SK-N-SH (cell line): ENCODE measurements around the gene ZC2HC1C. TPM values are rescaled to one million over a fixed set of nuclear protein-coding genes. Genes with fewer than 3 reads are reported as not detected.

Source experiments
- CTCF ChIA-PET: fragments of 300-600, 350-600 bp; formaldehyde crosslinking; extraction: SDS; loops from one replicate; lab custom pipeline; 2021; lab: Yijun Ruan, JAX
- POLR2A ChIA-PET: fragments of 350-600 bp; sonication (Branson Sonifier 250); formaldehyde crosslinking; extraction: SDS; loops from one replicate; lab custom pipeline; 2020; ENCODE audit warnings: antibody characterized with exemption, inconsistent platforms; lab: Yijun Ruan, JAX
- DNase-seq: peaks from one replicate; pipeline ENCODE4 v3.0.0; 2012
- H2AFZ ChIP-seq: fragments of 200-600 bp; sonication (generic); 2 replicates; pipeline ENCODE4 v1.8.1; 2016; ENCODE audit warnings: antibody characterized with exemption, mild to moderate bottlenecking, low read depth
- H3F3A ChIP-seq: fragments of 200-600 bp; sonication (generic); replicated peaks from 2 replicates; pipeline ENCODE3; 2016; ENCODE audit warnings: antibody characterized with exemption, mild to moderate bottlenecking; ENCODE audit not compliant: insufficient read depth
- H3K27ac ChIP-seq, 2 experiments: fragments of 200-500 bp in 1 of 2; fragments of 200-600 bp in 1 of 2; sonication (Bioruptor generic) in 1 of 2; sonication (generic), shearing (Covaris generic) in 1 of 2; 2 replicates each; pipeline versions ENCODE4 v1.5.1 to v1.6.1; 2014 to 2016; ENCODE audit warnings: low read depth in 2 of 2, inconsistent platforms in 1 of 2, low read length in 1 of 2, mild to moderate bottlenecking in 1 of 2, mixed read lengths in 1 of 2
- H3K27me3 ChIP-seq: fragments of 200-600 bp; sonication (generic), shearing (Covaris generic); 2 replicates; pipeline ENCODE4 v1.6.1; 2016; ENCODE audit warnings: mixed run types; ENCODE audit not compliant: insufficient read depth
- H3K36me3 ChIP-seq, 2 experiments: fragments of 200-500 bp in 1 of 2; fragments of 200-600 bp in 1 of 2; sonication (Bioruptor generic) in 1 of 2; sonication (generic) in 1 of 2; replicated peaks in 1 of 2; 2 replicates each; pipeline versions ENCODE3 to v1.5.1; 2014 to 2016; ENCODE audit warnings: low read length in 1 of 2, mild to moderate bottlenecking in 1 of 2; ENCODE audit not compliant: insufficient read depth in 2 of 2, control insufficient read depth in 1 of 2
- H3K4me1 ChIP-seq, 2 experiments: fragments of 200-500 bp in 1 of 2; fragments of 200-600 bp in 1 of 2; sonication (Bioruptor generic) in 1 of 2; sonication (generic), shearing (Covaris generic) in 1 of 2; 2 replicates each; pipeline versions ENCODE4 v1.5.1 to v1.6.1; 2014 to 2016; ENCODE audit warnings: low read depth in 1 of 2, low read length in 1 of 2, mixed run types in 1 of 2; ENCODE audit not compliant: insufficient read depth in 2 of 2, control insufficient read depth in 1 of 2
- H3K4me2 ChIP-seq: fragments of 200-600 bp; sonication (generic), shearing (Covaris generic); 2 replicates; pipeline ENCODE4 v1.6.1; 2017; ENCODE audit warnings: mixed run types
- H3K4me3 ChIP-seq, 2 experiments: fragments of 200-500 bp in 1 of 2; fragments of 200-600 bp in 1 of 2; sonication (Bioruptor generic) in 1 of 2; sonication (generic), shearing (Covaris generic) in 1 of 2; 2 replicates each; pipeline versions ENCODE4 v1.5.1 to v1.8.1; 2014 to 2016; ENCODE audit warnings: low read depth in 2 of 2, inconsistent platforms in 1 of 2, low read length in 1 of 2, mild to moderate bottlenecking in 1 of 2, mixed read lengths in 1 of 2, moderate library complexity in 1 of 2
- H3K79me2 ChIP-seq: fragments of 200-600 bp; sonication (generic); 2 replicates; pipeline ENCODE4 v1.8.1; 2017; ENCODE audit warnings: mild to moderate bottlenecking; ENCODE audit not compliant: insufficient read depth
- H3K9ac ChIP-seq: fragments of 200-600 bp; sonication (generic); 2 replicates; pipeline ENCODE4 v1.6.1; 2017; ENCODE audit warnings: mixed run types
- H3K9me2 ChIP-seq: fragments of 200-600 bp; sonication (generic); 2 replicates; pipeline ENCODE4 v1.6.1; 2017; ENCODE audit warnings: mixed run types
- H3K9me3 ChIP-seq: fragments of 200-600 bp; sonication (generic); 2 replicates; pipeline ENCODE4 v1.6.1; 2017; ENCODE audit warnings: mixed run types, mild to moderate bottlenecking, moderate library complexity
- H4K20me1 ChIP-seq: fragments of 200-600 bp; sonication (generic); 2 replicates; pipeline ENCODE4 v1.6.1; 2017; ENCODE audit warnings: mild to moderate bottlenecking, mixed run types; ENCODE audit not compliant: insufficient read depth
- CHD2 ChIP-seq: fragments of 150-350 bp; IDR thresholded peaks from 2 replicates; pipeline ENCODE4 v1.6.1; 2018; ENCODE audit warnings: low read length; ENCODE audit not compliant: partially characterized antibody
- EP300 ChIP-seq, 2 experiments: IDR thresholded peaks; 2 replicates each; pipeline versions ENCODE4 v1.4.0 to v1.6.1; 2012; ENCODE audit warnings: borderline replicate concordance in 1 of 2, low read depth in 1 of 2, low read length in 1 of 2
- FOSL2 ChIP-seq: IDR thresholded peaks from 2 replicates; pipeline ENCODE4 v1.4.0; 2012; ENCODE audit warnings: low read depth, mild to moderate bottlenecking, moderate library complexity, borderline replicate concordance
- FOXJ3 ChIP-seq: sonication (generic); formaldehyde crosslinking; IDR thresholded peaks from 2 replicates; pipeline ENCODE4 v1.5.1; 2020; ENCODE audit warnings: mild to moderate bottlenecking, missing genetic modification reagents
- FOXM1 ChIP-seq: IDR thresholded peaks from 2 replicates; pipeline ENCODE4 v1.4.0; 2012; ENCODE audit warnings: low read depth, mild to moderate bottlenecking
- GABPA ChIP-seq: IDR thresholded peaks from 2 replicates; pipeline ENCODE4 v1.4.0; 2012; ENCODE audit warnings: low read depth, mild to moderate bottlenecking
- GATA2 ChIP-seq: sonication (generic); formaldehyde crosslinking; IDR thresholded peaks from 2 replicates; pipeline ENCODE4 v1.5.0; 2020; ENCODE audit warnings: mild to moderate bottlenecking, missing genetic modification reagents
- JUND ChIP-seq: IDR thresholded peaks from 2 replicates; pipeline ENCODE4 v1.4.0; 2012
- MEF2A ChIP-seq: IDR thresholded peaks from 2 replicates; pipeline ENCODE4 v1.4.0; 2012; ENCODE audit warnings: low read depth, borderline replicate concordance
- NFIC ChIP-seq: IDR thresholded peaks from 2 replicates; pipeline ENCODE4 v1.4.0; 2012; ENCODE audit warnings: borderline replicate concordance
- RCOR1 ChIP-seq: fragments of 150-350 bp; IDR thresholded peaks from 2 replicates; pipeline ENCODE4 v1.6.1; 2017; ENCODE audit warnings: antibody characterized with exemption, low read length
- RFX5 ChIP-seq: IDR thresholded peaks from 2 replicates; pipeline ENCODE4 v1.6.1; 2012; ENCODE audit warnings: mild to moderate bottlenecking, improper control_type of control experiment, low read length
- SMC3 ChIP-seq: IDR thresholded peaks from 2 replicates; pipeline ENCODE4 v1.6.1; 2012; ENCODE audit warnings: low read depth, low read length, improper control_type of control experiment
- TAF1 ChIP-seq: IDR thresholded peaks from 2 replicates; pipeline ENCODE4 v1.6.1; 2012; ENCODE audit warnings: low read depth, mild to moderate bottlenecking, low read length, moderate library complexity, borderline replicate concordance
- TCF12 ChIP-seq: IDR thresholded peaks from 2 replicates; pipeline ENCODE4 v1.4.0; 2012
- WGBS: methylation state at CpG from one replicate; pipeline ENCODE4 v1.1.6; 2017; ENCODE audit warnings: low lambda C conversion rate; 5-methylcytosine and 5-hydroxymethylcytosine counted together
- polyA plus RNA-seq, 3 experiments: library from polyadenylated mRNA; depleted of rRNA; stranded (reverse); fragments of >200 nt; gene quantifications; 2 replicates each; pipeline ENCODE4 v1.2.3, GENCODE V29; 2012
- TF ChIP-seq, protein P1 (sequence below): fragments of 200-600 bp; sonication (generic); IDR thresholded peaks from 2 replicates; pipeline ENCODE4 v1.6.1; 2017; ENCODE audit warnings: antibody characterized with exemption, mild to moderate bottlenecking, moderate library complexity
- TF ChIP-seq, protein P2 (sequence below): fragments of 150-350 bp; IDR thresholded peaks from 2 replicates; pipeline ENCODE4 v1.6.1; 2016; ENCODE audit warnings: mild to moderate bottlenecking, low read depth, low read length
- TF ChIP-seq, protein P3 (sequence below): IDR thresholded peaks from 2 replicates; pipeline ENCODE4 v1.4.0; 2012; ENCODE audit warnings: low read depth, borderline replicate concordance
- TF ChIP-seq, protein P4 (sequence below): IDR thresholded peaks from 2 replicates; pipeline ENCODE4 v1.4.0; 2012; ENCODE audit warnings: low read depth, borderline replicate concordance
- TF ChIP-seq, protein P5 (sequence below): fragments of 150-350 bp; IDR thresholded peaks from 2 replicates; pipeline ENCODE4 v1.6.1; 2017; ENCODE audit warnings: antibody characterized with exemption, low read length, low read depth, borderline replicate concordance

ZC2HC1C gene
- polyA plus RNA-seq, 1 of the 3 experiments (the other 2 are of a cell fraction), result 1.2 TPM

DNA sequence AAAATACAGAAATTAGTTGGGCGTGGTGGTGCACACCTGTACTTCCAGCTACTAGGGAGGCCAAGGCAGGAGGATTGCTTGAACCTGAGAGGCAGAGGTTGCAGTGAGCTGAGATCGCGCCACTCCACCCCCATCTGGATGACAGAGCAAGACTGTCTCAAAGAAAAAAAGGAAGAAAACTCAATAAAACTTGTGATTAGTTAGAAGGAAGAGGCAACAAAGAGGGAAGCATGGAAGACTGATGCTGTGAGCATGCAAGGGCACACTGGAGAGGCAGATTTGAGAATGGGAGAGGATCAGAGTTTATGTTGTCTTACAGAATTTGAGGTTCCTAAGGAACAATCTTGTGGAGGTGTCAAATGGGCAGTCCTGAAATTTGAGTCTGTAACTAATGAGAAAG is 2.8 kb upstream of the ZC2HC1C start:
- POLR2A ChIA-PET, result no interaction called here

DNA sequence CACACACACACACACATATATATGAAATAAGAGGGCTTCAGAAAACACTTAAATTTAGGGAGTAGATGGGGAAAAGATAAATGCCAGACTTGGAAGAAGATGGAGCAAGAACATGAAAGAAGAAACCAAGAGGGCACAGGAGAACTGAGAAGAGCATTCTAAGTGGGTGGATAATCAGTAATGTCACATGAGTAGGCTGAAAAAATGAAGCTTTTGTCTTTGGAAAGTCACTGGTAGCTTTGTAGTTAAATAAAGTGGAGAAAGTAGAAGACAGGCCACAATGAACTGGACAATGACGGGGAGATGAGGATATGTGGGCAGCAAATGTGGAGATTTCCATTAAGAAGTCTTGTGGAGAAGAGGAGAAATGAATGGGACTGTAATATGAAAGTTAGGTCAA is 2.2 kb upstream of the ZC2HC1C start:
- no peaks in the 10 kb centered on the region for H4K20me1 ChIP-seq
- H3K27me3 ChIP-seq, result no peaks in the 10 kb centered on the region
- no peak for DNase-seq
- no peaks in the 10 kb centered on the region for H3K36me3 ChIP-seq
- POLR2A ChIA-PET, result no interaction called here
- no peak overlapping the region for H2AFZ ChIP-seq
- peak overlapping the region in 1 of 2 experiments; percentile 4; a peak in 1 of 4 replicates for H3K27ac ChIP-seq
- no peak overlapping the region for H3K4me3 ChIP-seq
- H3K79me2 ChIP-seq, result peaks cover 32% of the 10 kb centered on the region
- H3K9ac ChIP-seq, result no peak overlapping the region
- no peaks in the 10 kb centered on the region for H3K9me2 ChIP-seq
- WGBS, result 95% methylated on average over 1 of the region's 1 CpG
- H3K4me1 ChIP-seq, result peaks cover 0 to 16% of the 10 kb centered on the region in 2 experiments; a peak in 1 of 4 replicates
- peaks cover 11% of the 10 kb centered on the region for H3F3A ChIP-seq
- H3K9me3 ChIP-seq, result no peaks in the 10 kb centered on the region
- CTCF ChIA-PET, result interaction anchor here (0.7 to 1.7 kb wide), 2 partner anchors 9 to 569 kb away, joined by 3 to 4 read pairs; no protein-coding TSS in a partner anchor
- 0 out of 2 replicates have a peak overlapping the region, but pooled peaks have one; percentile 84 for H3K4me2 ChIP-seq
- TF ChIP-seq, protein P1, sequence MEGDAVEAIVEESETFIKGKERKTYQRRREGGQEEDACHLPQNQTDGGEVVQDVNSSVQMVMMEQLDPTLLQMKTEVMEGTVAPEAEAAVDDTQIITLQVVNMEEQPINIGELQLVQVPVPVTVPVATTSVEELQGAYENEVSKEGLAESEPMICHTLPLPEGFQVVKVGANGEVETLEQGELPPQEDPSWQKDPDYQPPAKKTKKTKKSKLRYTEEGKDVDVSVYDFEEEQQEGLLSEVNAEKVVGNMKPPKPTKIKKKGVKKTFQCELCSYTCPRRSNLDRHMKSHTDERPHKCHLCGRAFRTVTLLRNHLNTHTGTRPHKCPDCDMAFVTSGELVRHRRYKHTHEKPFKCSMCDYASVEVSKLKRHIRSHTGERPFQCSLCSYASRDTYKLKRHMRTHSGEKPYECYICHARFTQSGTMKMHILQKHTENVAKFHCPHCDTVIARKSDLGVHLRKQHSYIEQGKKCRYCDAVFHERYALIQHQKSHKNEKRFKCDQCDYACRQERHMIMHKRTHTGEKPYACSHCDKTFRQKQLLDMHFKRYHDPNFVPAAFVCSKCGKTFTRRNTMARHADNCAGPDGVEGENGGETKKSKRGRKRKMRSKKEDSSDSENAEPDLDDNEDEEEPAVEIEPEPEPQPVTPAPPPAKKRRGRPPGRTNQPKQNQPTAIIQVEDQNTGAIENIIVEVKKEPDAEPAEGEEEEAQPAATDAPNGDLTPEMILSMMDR, result no peak
- TF ChIP-seq, protein P2, sequence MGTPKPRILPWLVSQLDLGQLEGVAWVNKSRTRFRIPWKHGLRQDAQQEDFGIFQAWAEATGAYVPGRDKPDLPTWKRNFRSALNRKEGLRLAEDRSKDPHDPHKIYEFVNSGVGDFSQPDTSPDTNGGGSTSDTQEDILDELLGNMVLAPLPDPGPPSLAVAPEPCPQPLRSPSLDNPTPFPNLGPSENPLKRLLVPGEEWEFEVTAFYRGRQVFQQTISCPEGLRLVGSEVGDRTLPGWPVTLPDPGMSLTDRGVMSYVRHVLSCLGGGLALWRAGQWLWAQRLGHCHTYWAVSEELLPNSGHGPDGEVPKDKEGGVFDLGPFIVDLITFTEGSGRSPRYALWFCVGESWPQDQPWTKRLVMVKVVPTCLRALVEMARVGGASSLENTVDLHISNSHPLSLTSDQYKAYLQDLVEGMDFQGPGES, result no peak
- TF ChIP-seq NFIC, result no peak
- TF ChIP-seq, protein P3, sequence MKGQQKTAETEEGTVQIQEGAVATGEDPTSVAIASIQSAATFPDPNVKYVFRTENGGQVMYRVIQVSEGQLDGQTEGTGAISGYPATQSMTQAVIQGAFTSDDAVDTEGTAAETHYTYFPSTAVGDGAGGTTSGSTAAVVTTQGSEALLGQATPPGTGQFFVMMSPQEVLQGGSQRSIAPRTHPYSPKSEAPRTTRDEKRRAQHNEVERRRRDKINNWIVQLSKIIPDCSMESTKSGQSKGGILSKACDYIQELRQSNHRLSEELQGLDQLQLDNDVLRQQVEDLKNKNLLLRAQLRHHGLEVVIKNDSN, result no peak
- TF ChIP-seq, protein P4, sequence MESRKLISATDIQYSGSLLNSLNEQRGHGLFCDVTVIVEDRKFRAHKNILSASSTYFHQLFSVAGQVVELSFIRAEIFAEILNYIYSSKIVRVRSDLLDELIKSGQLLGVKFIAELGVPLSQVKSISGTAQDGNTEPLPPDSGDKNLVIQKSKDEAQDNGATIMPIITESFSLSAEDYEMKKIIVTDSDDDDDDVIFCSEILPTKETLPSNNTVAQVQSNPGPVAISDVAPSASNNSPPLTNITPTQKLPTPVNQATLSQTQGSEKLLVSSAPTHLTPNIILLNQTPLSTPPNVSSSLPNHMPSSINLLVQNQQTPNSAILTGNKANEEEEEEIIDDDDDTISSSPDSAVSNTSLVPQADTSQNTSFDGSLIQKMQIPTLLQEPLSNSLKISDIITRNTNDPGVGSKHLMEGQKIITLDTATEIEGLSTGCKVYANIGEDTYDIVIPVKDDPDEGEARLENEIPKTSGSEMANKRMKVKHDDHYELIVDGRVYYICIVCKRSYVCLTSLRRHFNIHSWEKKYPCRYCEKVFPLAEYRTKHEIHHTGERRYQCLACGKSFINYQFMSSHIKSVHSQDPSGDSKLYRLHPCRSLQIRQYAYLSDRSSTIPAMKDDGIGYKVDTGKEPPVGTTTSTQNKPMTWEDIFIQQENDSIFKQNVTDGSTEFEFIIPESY, result no peak
- no peak for TF ChIP-seq TAF1
- TF ChIP-seq JUND, result no peak
- TF ChIP-seq, protein P5, sequence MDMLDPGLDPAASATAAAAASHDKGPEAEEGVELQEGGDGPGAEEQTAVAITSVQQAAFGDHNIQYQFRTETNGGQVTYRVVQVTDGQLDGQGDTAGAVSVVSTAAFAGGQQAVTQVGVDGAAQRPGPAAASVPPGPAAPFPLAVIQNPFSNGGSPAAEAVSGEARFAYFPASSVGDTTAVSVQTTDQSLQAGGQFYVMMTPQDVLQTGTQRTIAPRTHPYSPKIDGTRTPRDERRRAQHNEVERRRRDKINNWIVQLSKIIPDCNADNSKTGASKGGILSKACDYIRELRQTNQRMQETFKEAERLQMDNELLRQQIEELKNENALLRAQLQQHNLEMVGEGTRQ, result no peak

More for the DNA sequence above, 2.8 kb upstream of the ZC2HC1C start:
- Histone ChIP-seq H3K9ac (no peak overlapping the region), H3K4me3 (no peak overlapping the region), H3F3A (peaks cover 11% of the 10 kb centered on the region), H3K79me2 (peaks cover 37% of the 10 kb centered on the region), H3K4me1 (peaks cover 0 to 16% of the 10 kb centered on the region in 2 experiments; a peak in 1 of 4 replicates), H4K20me1 (no peaks in the 10 kb centered on the region), H3K9me2 (no peaks in the 10 kb centered on the region), H3K27ac (no peak overlapping the region), H3K9me3 (no peaks in the 10 kb centered on the region), H3K27me3 (no peaks in the 10 kb centered on the region), H3K4me2 (no peak overlapping the region), H3K36me3 (no peaks in the 10 kb centered on the region), H2AFZ (no peak overlapping the region)
- no peak for DNase-seq
- TF ChIP-seq FOSL2, result no peak
- TF ChIP-seq CHD2, result no peak
- no peak for TF ChIP-seq SMC3
- TF ChIP-seq, protein P4, result no peak
- TF ChIP-seq RCOR1, result no peak
- no peak for TF ChIP-seq FOXM1
- TF ChIP-seq MEF2A, result no peak
- TF ChIP-seq GABPA, result no peak
- no peak for TF ChIP-seq TCF12
- TF ChIP-seq FOXJ3, result no peak
- TF ChIP-seq, protein P5, result no peak
- no peak for TF ChIP-seq RFX5
- no peak for TF ChIP-seq GATA2 (CRISPR knock-in tag)
- TF ChIP-seq EP300 (IDR thresholded peaks at IDR 0.05; ENCODE audit: borderline replicate concordance in 1 of 2, low read depth in 1 of 2, low read length in 1 of 2), result no peak
- CTCF ChIA-PET, result interaction anchor here (0.7 to 1.2 kb wide), 2 partner anchors 12 to 569 kb away, joined by 3 to 4 read pairs; no protein-coding TSS in a partner anchor
- 95% methylated on average over 3 of the region's 3 CpGs for WGBS
